Activated T-helper 1 cell treated with Interleukin-2 at 50 U/mL for 16 hours (primary cell): Measurements from ENCODE around the gene SPTB.
A peak's percentile ranks its signal among the peaks of the same experiment; 100 is the strongest.

ENCODE experiments used
- DNase-seq: peaks from one replicate; pipeline ENCODE4 v3.0.0-alpha.2; 2020; ENCODE audit warnings: low read depth

SPTB gene

DNA sequence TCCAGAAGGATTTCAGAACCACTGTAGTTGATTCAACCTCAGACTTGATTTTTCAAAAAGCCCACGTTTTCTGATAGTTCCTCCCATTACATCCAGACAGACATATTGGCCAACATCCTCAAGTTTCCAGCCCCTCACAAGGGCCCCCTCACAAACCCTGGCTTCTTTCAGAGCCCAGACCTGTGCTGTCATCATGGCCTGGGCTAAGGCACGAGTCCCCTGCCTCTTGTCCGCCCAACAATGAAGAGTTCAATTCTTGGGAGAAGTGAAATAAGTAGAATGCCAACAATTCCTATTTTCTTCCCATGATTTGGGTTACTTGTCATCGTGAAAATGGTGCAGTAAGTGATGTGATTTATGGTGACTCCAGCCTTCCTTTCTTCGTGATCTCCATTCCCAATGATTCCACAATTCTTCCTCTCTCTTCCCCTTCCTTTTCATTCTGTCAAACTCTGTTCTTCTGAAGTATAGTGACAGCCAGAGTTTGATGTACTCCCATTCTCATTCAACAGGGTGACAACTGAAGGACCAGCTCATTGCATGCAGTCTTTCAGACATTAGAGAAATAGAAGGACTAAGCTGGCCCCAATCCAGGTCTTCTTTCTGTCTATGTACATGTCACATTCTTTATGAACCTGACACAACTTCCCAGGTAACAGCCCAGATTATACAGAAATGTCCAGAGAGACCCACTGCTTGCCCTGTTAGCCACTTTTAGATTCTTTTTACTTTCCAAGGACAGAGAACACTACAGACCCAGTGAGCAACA, 29.2 kb downstream of the SPTB start:
- no peak for DNase-seq

GRCh38 chr14:64849940-64850339, 29.8 kb downstream of the SPTB start:
- DNase-seq, result no peak

- no peak for DNase-seq
Measured at GRCh38 chr14:64848239-64848638, 31.5 kb downstream of the SPTB start.

DNA sequence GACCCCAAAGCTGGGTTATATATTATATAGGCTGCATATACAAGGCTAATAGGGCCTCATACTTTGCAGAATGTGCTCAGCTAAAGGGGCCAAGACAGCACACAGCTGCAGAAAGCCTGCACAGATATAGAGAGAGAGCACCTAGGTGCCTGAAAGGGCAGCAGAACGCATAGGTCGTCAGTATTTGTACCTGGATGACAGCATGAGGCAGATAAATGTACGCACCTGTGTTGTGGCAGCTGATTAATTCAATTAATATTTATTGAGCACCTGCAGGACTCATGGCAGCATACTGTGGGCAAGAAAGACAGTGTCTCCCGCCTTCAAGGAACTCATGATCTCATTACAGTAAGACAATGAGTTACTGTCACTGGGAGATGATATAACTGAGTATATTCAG, 33.4 kb downstream of the SPTB start:
- DNase-seq, result no peak

GRCh38 chr14:64845878-64846277, 33.8 kb downstream of the SPTB start:
- DNase-seq, result no peak

- DNase-seq, result no peak
Measured at GRCh38 chr14:64844969-64845536, 34.7 kb downstream of the SPTB start.

DNA sequence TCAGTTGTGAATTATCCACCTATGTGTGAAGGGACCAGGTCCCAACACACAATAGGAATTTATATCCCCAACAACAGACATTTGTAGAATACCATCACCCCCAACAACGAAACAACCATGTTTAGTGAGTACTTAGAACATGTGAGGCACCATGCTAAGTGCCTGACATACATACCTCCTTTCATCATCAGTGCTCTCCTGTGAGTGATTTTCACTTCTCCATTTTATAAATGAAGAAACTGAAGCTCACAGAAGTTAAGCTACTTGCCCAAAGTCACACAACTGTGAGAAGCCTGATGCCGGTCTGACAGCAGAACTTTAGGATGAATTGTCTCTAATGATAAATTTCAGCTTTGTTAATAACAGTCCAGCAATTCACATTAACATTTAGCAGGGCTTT, 35.4 kb downstream of the SPTB start:
- no peak for DNase-seq

- DNase-seq, result no peak
Measured at GRCh38 chr14:64843548-64843947, 36.2 kb downstream of the SPTB start.

DNA sequence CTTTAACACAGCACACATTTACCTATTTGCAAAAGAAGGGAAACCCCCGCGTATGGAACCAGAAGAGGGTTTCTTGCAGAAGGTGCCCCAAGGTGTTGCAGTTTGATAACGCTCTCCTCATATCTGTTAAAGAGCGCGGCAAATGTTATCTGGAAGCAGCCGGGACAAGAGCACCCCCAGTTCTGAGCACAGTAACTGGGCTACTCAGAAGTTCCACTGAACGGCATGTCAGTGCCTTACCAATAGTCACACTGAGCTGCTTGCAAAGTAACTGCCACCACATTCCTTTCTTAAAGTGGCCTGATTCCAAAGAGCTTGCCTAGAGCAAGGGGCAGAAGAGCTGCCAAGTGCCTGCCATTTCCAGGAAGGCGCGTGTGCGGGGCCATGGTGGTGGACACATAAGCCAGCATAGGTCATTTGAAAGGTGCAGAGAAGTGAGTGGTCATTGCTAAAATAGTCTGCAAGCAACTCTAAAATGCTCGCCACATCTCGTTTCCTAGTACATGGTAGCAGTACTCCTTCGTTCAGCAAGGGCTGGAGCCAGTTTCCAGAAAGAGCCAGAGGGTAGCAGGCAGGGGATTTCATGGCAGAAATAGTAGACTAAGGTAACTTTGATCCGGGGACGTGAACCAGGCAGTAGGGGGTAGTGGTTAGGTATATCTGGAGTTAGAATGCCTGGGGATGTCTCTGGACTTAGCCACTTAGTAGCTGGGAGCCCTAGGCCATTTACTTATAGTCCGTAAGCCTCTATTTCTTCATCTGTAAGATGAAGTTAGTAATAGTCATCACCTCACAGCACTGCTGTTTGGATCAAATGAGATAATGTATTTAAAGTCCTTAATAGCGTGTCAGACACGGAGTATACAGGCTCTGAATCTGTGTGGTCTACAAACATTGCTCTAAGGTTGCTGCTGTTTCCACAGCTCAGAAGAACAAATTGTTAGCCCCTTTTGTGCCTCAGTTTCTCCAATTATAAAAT, 37.6 kb downstream of the SPTB start:
- DNase-seq, result no peak

GRCh38 chr14:64841121-64841651, 38.5 kb downstream of the SPTB start:
- DNase-seq, result no peak

DNA sequence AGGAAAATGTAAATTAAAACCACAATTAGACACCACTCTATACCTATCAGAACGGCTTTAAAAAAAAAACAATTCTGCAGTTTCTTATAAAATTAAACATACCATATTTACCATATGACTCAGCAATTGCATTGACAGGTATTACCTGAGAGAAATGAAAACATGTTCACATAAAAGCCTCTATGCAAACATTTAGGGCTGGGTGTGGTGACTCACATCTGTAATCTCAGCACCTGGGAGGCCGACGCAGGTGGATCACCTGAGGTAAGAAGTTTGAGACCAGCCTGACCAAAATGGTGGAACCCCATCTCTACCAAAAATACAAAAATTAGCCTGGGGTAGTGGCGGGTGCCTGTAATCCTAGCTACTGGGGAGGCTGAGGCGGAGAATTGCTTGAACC, 41.1 kb downstream of the SPTB start:
- DNase-seq, result no peak

GRCh38 chr14:64835431-64835830, 44.3 kb downstream of the SPTB start:
- DNase-seq, result no peak

DNA sequence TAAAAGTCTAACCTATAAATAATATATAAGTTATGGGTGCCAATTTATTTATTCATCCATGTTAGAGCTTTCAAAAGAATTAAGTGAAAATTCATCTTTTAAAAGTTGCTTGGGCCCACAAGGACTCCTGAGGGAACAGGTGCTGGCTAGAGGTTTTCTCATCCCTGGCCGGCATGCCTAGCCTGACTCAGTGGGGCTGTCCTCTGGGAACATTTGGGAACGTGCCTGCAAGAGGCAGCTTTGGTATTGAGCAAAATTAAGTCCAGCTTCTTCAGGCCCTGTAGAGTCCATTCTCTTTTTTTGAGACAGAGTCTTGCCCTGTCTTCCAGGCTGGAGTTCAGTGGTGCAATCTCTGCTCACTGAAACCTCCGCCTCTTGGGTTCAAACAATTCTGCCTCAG, 44.7 kb downstream of the SPTB start:
- DNase-seq, result no peak

GRCh38 chr14:64831419-64831818, 48.3 kb downstream of the SPTB start:
- DNase-seq, result no peak

DNA sequence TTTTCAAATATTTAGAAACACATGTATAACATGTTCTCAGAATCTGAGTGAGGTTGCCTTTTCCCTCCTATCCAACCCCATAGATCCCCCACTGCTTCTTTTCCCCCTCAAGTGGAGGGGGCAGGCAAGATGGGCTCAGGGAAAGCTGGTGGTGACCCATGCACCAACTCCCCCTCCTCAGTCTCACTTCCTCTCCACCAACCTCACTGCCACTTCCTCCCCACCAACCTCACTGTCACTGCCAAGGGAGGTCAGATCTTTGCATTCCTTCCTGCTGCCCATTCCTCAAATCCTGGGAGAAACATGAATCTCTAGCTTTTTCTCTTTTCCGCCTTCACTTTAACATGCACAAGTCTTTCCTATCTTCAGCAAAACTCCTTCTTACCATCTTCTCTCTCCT, 48.7 kb downstream of the SPTB start:
- DNase-seq, result no peak

GRCh38 chr14:64828071-64828470, 51.6 kb downstream of the SPTB start:
- no peak for DNase-seq

GRCh38 chr14:64826845-64827244, 52.9 kb downstream of the SPTB start:
- no peak for DNase-seq

GRCh38 chr14:64826333-64826732, 53.4 kb downstream of the SPTB start:
- DNase-seq, result no peak

DNA sequence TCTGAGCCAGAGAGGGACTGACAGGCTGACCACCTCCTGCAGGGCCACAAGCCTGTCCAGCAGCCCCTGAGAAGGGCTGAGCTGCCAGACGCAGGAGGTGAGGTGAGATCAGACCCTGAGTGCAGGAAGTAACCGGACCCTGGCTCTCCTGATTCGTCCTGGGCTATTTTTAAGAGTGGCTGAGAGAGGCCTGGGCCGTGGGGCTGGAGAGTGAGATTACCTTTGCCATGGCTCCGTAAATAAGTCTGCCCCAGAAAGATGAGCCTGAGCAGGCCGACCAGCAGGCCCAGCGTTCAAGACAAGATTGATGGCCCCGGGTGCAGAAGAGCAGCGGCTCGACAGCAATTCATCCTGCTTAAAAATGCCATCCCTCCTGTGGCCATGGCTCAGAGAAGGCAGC, 54.2 kb downstream of the SPTB start:
- no peak for DNase-seq

GRCh38 chr14:64825006-64825405, 54.7 kb downstream of the SPTB start:
- no peak for DNase-seq

- DNase-seq, result no peak
Measured at GRCh38 chr14:64824471-64824870, 55.2 kb downstream of the SPTB start.

- peak; percentile 33 for DNase-seq
Measured at GRCh38 chr14:64823305-64823861, 56.3 kb downstream of the SPTB start.
